GM12891 (cell line): ENCODE results near the gene DDI2.

Source experiments
- DNase-seq: peaks from one replicate; pipeline ENCODE4 v3.0.0; 2011; ENCODE audit warnings: low spot score; ENCODE audit not compliant: insufficient read length
- FAIRE-seq: peaks from 2 replicates; lab custom pipeline; 2011; peaks lifted over from hg19 to GRCh38; lab: Jason Lieb, UNC
- PAX5 ChIP-seq: IDR thresholded peaks from 2 replicates; pipeline ENCODE4 v1.6.1; 2011; ENCODE audit warnings: low read length, moderate library complexity, mild to moderate bottlenecking; ENCODE audit not compliant: insufficient read depth, severe bottlenecking
- POLR2A ChIP-seq: IDR thresholded peaks from 2 replicates; pipeline ENCODE4 v1.6.1; 2011; ENCODE audit warnings: low read depth, low read length, control low read depth
- POLR2AphosphoS5 ChIP-seq: IDR thresholded peaks from 2 replicates; pipeline ENCODE4 v1.6.1; 2011; ENCODE audit warnings: low read depth, low read length, control low read depth
- POU2F2 ChIP-seq: IDR thresholded peaks from 2 replicates; pipeline ENCODE4 v1.6.1; 2011; ENCODE audit warnings: low read depth, mild to moderate bottlenecking, control low read depth, low read length, moderate library complexity
- SPI1 ChIP-seq: IDR thresholded peaks from 2 replicates; pipeline ENCODE4 v1.6.1; 2011; ENCODE audit warnings: low read depth, low read length, control low read depth
- TAF1 ChIP-seq: IDR thresholded peaks from 2 replicates; pipeline ENCODE4 v1.6.1; 2011; ENCODE audit warnings: low read depth, low read length, control low read depth

The DDI2 gene

GRCh38 chr1:15676010-15676409 is 58.8 kb downstream of the DDI2 start:
- FAIRE-seq = no peak
- no peak for TF ChIP-seq POLR2AphosphoS5
- TF ChIP-seq POU2F2 = no peak
- TF ChIP-seq POLR2A = no peak
- TF ChIP-seq SPI1 = no peak
- TF ChIP-seq PAX5 = no peak
- no peak for TF ChIP-seq TAF1

GRCh38 chr1:15676688-15677661 is 59.7 kb downstream of the DDI2 start:
- FAIRE-seq (no peak), DNase-seq (no peak)
- TF ChIP-seq PAX5 = no peak
- TF ChIP-seq POU2F2 = no peak
- no peak for TF ChIP-seq POLR2AphosphoS5
- TF ChIP-seq TAF1 = no peak
- TF ChIP-seq POLR2A = no peak
- TF ChIP-seq SPI1 = no peak

More at GRCh38 chr1:15676010-15676409, 58.8 kb downstream of the DDI2 start:
- no peak for DNase-seq

GRCh38 chr1:15678578-15678977 is 61.3 kb downstream of the DDI2 start:
- FAIRE-seq (peak; percentile 80), DNase-seq (no peak)
- no peak for TF ChIP-seq POLR2A
- peak; percentile 91 for TF ChIP-seq SPI1

- no peak for TF ChIP-seq POLR2A
- TF ChIP-seq POU2F2 = no peak
- TF ChIP-seq PAX5 = no peak
- no peak for TF ChIP-seq TAF1
- FAIRE-seq (no peak), DNase-seq (no peak)
Observed at GRCh38 chr1:15680131-15680530, 62.9 kb downstream of the DDI2 start.

- TF ChIP-seq PAX5 = no peak
- DNase-seq (no peak), FAIRE-seq (peak; percentile 83)
Observed at GRCh38 chr1:15680561-15681348, 63.5 kb downstream of the DDI2 start.

GRCh38 chr1:15681349-15682292 is 64.4 kb downstream of the DDI2 start:
- TF ChIP-seq TAF1 (no peak), PAX5 (no peak), POU2F2 (no peak), POLR2A (no peak), SPI1 (no peak), POLR2AphosphoS5 (no peak)
- DNase-seq (no peak), FAIRE-seq (peak; percentile 45)

GRCh38 chr1:15682936-15683341 is 65.7 kb downstream of the DDI2 start:
- TF ChIP-seq POLR2AphosphoS5 = no peak
- no peak for TF ChIP-seq SPI1
- DNase-seq = no peak
- no peak for FAIRE-seq

GRCh38 chr1:15683345-15684039 is 66.2 kb downstream of the DDI2 start:
- no peak for TF ChIP-seq POU2F2
- no peak for TF ChIP-seq PAX5
- no peak for TF ChIP-seq SPI1
- TF ChIP-seq POLR2AphosphoS5 = no peak
- no peak for TF ChIP-seq POLR2A
- TF ChIP-seq TAF1 = no peak
- DNase-seq = no peak
- FAIRE-seq = no peak

- FAIRE-seq (peak; percentile 87), DNase-seq (peak; percentile 78)
Observed at GRCh38 chr1:15684042-15684461, 66.8 kb downstream of the DDI2 start, which contains the start of gene PLEKHM2. Gene PLEKHM2 (plus strand): TSS chr1:15684320. CDS start chr1:15684559, 239 bp downstream.

More at GRCh38 chr1:15684042-15684461, 66.8 kb downstream of the DDI2 start, which contains the start of gene PLEKHM2:
- TF ChIP-seq SPI1 (no peak), POLR2A (peak; percentile 52; the same call in 1 of the 2 replicates)
